ENCODE measurements around the gene TMC3. TPM values are rescaled to one million over a fixed set of nuclear protein-coding genes. Genes with fewer than 3 reads are reported as not detected.

TMC3 gene
- polyA plus RNA-seq, 1 of the 3 experiments (the other 2 are of a cell fraction) = not detected

GRCh38 chr15:81315452-81316175, 58.4 kb downstream of the TMC3 start:
- POLR2A ChIA-PET = no interaction called here

GRCh38 chr15:81314378-81314777, 59.6 kb downstream of the TMC3 start:
- H2AFZ ChIP-seq (ENCODE audit: low read depth) = no peak overlapping the region
- no peaks in the 10 kb centered on the region for H3K9me3 ChIP-seq
- H3K36me3 ChIP-seq (replicated peaks in 1 of 2; ENCODE audit: control insufficient read depth in 1 of 2, insufficient read depth in 2 of 2, low read length in 1 of 2) = no peaks in the 10 kb centered on the region
- H3K4me3 ChIP-seq (ENCODE audit: low read depth in 2 of 2, low read length in 1 of 2) = no peak overlapping the region
- ChIA-PET CTCF (no interaction called here), POLR2A (no interaction called here)
- peaks cover 9% of the 10 kb centered on the region for H3F3A ChIP-seq (replicated peaks; ENCODE audit: insufficient read depth)
- H3K27ac ChIP-seq (ENCODE audit: low read depth in 2 of 2, low read length in 1 of 2) = no peak overlapping the region
- no peaks in the 10 kb centered on the region for H3K27me3 ChIP-seq (ENCODE audit: insufficient read depth)
- no peaks in the 10 kb centered on the region for H3K9me2 ChIP-seq
- no peak overlapping the region for H3K9ac ChIP-seq
- DNase-seq = no peak
- peaks cover 0 to 14% of the 10 kb centered on the region in 2 experiments; a peak in 1 of 4 replicates for H3K4me1 ChIP-seq (ENCODE audit: control insufficient read depth in 1 of 2, insufficient read depth in 2 of 2, low read depth in 1 of 2, low read length in 1 of 2)
- H3K4me2 ChIP-seq = no peak overlapping the region
- H3K79me2 ChIP-seq (ENCODE audit: insufficient read depth) = no peaks in the 10 kb centered on the region
- no peaks in the 10 kb centered on the region for H4K20me1 ChIP-seq (ENCODE audit: insufficient read depth)
- 75% methylated on average over 4 of the region's 5 CpGs for WGBS (ENCODE audit: low lambda C conversion rate)
- TF ChIP-seq REST (IDR thresholded peaks at IDR 0.05; ENCODE audit: low read depth, low read length) (no peak), MXI1 (IDR thresholded peaks at IDR 0.05; ENCODE audit: low read depth, low read length) (no peak), USF2 (IDR thresholded peaks at IDR 0.05; ENCODE audit: borderline replicate concordance, low read depth, low read length) (no peak), USF1 (IDR thresholded peaks at IDR 0.05; ENCODE audit: borderline replicate concordance, low read depth) (no peak), FOXM1 (IDR thresholded peaks at IDR 0.05; ENCODE audit: low read depth) (no peak), JUND (IDR thresholded peaks at IDR 0.05) (no peak)

More at GRCh38 chr15:81315452-81316175, 58.4 kb downstream of the TMC3 start:
- no peaks in the 10 kb centered on the region for H3K9me3 ChIP-seq
- H3K79me2 ChIP-seq (ENCODE audit: insufficient read depth) = no peaks in the 10 kb centered on the region
- no peak overlapping the region for H3K9ac ChIP-seq
- no peak overlapping the region for H3K4me2 ChIP-seq
- no peak overlapping the region for H2AFZ ChIP-seq (ENCODE audit: low read depth)
- no peaks in the 10 kb centered on the region for H3K36me3 ChIP-seq (replicated peaks in 1 of 2; ENCODE audit: control insufficient read depth in 1 of 2, insufficient read depth in 2 of 2, low read length in 1 of 2)
- H3K4me1 ChIP-seq (ENCODE audit: control insufficient read depth in 1 of 2, insufficient read depth in 2 of 2, low read depth in 1 of 2, low read length in 1 of 2) = peaks cover 0 to 14% of the 10 kb centered on the region in 2 experiments; a peak in 1 of 4 replicates
- H3K4me3 ChIP-seq (ENCODE audit: low read depth in 2 of 2, low read length in 1 of 2) = no peak overlapping the region
- H3K27me3 ChIP-seq (ENCODE audit: insufficient read depth) = no peaks in the 10 kb centered on the region
- CTCF ChIA-PET = interaction anchor here (0.6 kb wide), 1 partner anchor 24 kb away, joined by 4 read pairs; no protein-coding TSS in a partner anchor
- H3F3A ChIP-seq (replicated peaks; ENCODE audit: insufficient read depth) = peaks cover 9% of the 10 kb centered on the region
- H3K9me2 ChIP-seq = no peaks in the 10 kb centered on the region
- no peak for TF ChIP-seq PBX3 (IDR thresholded peaks at IDR 0.05)
- TF ChIP-seq EZH2phosphoT487 (IDR thresholded peaks at IDR 0.05; ENCODE audit: borderline replicate concordance, low read depth) = no peak
- no peak for TF ChIP-seq USF2 (IDR thresholded peaks at IDR 0.05; ENCODE audit: borderline replicate concordance, low read depth, low read length)
- no peak for TF ChIP-seq ZBTB33 (IDR thresholded peaks at IDR 0.05; ENCODE audit: borderline replicate concordance, low read depth)
- TF ChIP-seq TEAD4 (IDR thresholded peaks at IDR 0.05; ENCODE audit: borderline replicate concordance, insufficient read depth) = no peak
- WGBS (ENCODE audit: low lambda C conversion rate) = 94% methylated on average over 11 of the region's 14 CpGs
- no peak overlapping the region for H3K27ac ChIP-seq (ENCODE audit: low read depth in 2 of 2, low read length in 1 of 2)
- no peak for DNase-seq
- H4K20me1 ChIP-seq (ENCODE audit: insufficient read depth) = no peaks in the 10 kb centered on the region
